ENCODE results near the gene CYTH1. TPM values are rescaled to one million over a fixed set of nuclear protein-coding genes. Genes with fewer than 3 reads are reported as not detected.

The CYTH1 gene
- polyA plus RNA-seq, 1 donor from 2014 or later = 120 TPM

DNA sequence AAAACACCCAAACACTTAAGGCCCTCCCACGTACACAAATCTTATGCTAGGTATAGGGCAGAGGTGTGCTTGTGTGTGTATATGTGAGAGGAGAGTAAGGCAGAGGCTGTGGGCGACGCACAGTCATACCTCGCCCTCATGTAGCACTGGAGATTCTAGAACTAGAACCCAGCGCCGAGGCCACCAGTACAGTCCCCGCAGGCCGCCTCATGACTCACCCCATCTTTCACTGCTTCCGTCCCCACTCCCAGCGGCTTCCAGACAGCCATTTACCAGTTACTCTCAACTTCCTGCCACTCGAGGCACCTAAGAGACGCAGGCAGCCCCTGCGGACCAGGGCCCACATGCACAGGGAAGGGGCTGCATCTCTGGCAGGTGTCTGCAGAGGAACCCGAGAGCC, 23.2 kb upstream of the CYTH1 start:
- no peak overlapping the region for H3K4me2 ChIP-seq (ENCODE audit: low read length)

DNA sequence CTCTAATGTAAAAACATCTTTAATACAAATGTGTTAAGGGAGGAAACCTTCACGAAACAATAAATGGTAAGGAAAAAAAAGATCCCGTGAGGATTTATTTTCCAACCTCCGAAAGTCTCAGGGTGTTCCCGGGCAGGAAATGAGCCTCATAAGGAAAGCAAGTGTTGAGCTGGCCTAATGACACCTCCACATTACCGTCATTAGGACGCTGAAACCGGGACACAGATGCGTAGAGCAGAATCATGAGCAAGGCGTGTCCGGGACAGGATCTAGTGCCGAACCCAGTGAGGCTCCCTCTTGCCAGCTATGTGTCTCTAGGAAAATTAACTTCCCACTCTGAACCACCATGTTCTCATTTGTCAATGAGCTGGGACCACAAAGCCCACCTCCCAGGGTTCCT, 22.7 kb upstream of the CYTH1 start:
- Histone ChIP-seq H3K27me3 (ENCODE audit: insufficient read depth, low read depth, low read length) (no peaks in the 10 kb centered on the region), H3F3A (ENCODE audit: insufficient read depth, low read length, poor library complexity, severe bottlenecking) (no peaks in the 10 kb centered on the region), H3K4me2 (ENCODE audit: low read length) (no peak overlapping the region), H4K20me1 (ENCODE audit: insufficient read depth) (no peaks in the 10 kb centered on the region), H2AFZ (ENCODE audit: low read depth, low read length) (no peak overlapping the region), H3K4me3 (ENCODE audit: low read length) (no peak overlapping the region), H3K9ac (ENCODE audit: low read length) (no peak overlapping the region), H3K27ac (ENCODE audit: low read length) (no peak overlapping the region), H3K36me3 (ENCODE audit: insufficient read depth, low read length) (no peaks in the 10 kb centered on the region), H3K79me2 (replicated peaks; ENCODE audit: insufficient read depth, low read length) (no peaks in the 10 kb centered on the region), H3K9me3 (ENCODE audit: low read length) (no peaks in the 10 kb centered on the region), H3K9me2 (ENCODE audit: insufficient read depth, low read length) (no peaks in the 10 kb centered on the region)
- TF ChIP-seq EP300 (conservative IDR thresholded peaks at IDR 0.05; ENCODE audit: poor library complexity, severe bottlenecking) (no peak), RAD21 (conservative IDR thresholded peaks at IDR 0.05) (no peak), POLR2AphosphoS5 (IDR thresholded peaks at IDR 0.05) (no peak), MXI1 (conservative IDR thresholded peaks at IDR 0.05; ENCODE audit: poor library complexity, severe bottlenecking) (no peak), SMC3 (conservative IDR thresholded peaks at IDR 0.05; ENCODE audit: poor library complexity) (no peak), EZH2 (IDR thresholded peaks at IDR 0.05; ENCODE audit: borderline replicate concordance, insufficient read depth, low read length, poor library complexity, severe bottlenecking) (no peak), TAF1 (IDR thresholded peaks at IDR 0.05; ENCODE audit: low read depth) (no peak)
- TF ChIP-seq, protein P1, sequence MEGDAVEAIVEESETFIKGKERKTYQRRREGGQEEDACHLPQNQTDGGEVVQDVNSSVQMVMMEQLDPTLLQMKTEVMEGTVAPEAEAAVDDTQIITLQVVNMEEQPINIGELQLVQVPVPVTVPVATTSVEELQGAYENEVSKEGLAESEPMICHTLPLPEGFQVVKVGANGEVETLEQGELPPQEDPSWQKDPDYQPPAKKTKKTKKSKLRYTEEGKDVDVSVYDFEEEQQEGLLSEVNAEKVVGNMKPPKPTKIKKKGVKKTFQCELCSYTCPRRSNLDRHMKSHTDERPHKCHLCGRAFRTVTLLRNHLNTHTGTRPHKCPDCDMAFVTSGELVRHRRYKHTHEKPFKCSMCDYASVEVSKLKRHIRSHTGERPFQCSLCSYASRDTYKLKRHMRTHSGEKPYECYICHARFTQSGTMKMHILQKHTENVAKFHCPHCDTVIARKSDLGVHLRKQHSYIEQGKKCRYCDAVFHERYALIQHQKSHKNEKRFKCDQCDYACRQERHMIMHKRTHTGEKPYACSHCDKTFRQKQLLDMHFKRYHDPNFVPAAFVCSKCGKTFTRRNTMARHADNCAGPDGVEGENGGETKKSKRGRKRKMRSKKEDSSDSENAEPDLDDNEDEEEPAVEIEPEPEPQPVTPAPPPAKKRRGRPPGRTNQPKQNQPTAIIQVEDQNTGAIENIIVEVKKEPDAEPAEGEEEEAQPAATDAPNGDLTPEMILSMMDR (IDR thresholded peaks at IDR 0.05; ENCODE audit: poor library complexity, severe bottlenecking) = no peak
- TF ChIP-seq, protein P2, sequence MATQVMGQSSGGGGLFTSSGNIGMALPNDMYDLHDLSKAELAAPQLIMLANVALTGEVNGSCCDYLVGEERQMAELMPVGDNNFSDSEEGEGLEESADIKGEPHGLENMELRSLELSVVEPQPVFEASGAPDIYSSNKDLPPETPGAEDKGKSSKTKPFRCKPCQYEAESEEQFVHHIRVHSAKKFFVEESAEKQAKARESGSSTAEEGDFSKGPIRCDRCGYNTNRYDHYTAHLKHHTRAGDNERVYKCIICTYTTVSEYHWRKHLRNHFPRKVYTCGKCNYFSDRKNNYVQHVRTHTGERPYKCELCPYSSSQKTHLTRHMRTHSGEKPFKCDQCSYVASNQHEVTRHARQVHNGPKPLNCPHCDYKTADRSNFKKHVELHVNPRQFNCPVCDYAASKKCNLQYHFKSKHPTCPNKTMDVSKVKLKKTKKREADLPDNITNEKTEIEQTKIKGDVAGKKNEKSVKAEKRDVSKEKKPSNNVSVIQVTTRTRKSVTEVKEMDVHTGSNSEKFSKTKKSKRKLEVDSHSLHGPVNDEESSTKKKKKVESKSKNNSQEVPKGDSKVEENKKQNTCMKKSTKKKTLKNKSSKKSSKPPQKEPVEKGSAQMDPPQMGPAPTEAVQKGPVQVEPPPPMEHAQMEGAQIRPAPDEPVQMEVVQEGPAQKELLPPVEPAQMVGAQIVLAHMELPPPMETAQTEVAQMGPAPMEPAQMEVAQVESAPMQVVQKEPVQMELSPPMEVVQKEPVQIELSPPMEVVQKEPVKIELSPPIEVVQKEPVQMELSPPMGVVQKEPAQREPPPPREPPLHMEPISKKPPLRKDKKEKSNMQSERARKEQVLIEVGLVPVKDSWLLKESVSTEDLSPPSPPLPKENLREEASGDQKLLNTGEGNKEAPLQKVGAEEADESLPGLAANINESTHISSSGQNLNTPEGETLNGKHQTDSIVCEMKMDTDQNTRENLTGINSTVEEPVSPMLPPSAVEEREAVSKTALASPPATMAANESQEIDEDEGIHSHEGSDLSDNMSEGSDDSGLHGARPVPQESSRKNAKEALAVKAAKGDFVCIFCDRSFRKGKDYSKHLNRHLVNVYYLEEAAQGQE (IDR thresholded peaks at IDR 0.05; ENCODE audit: borderline replicate concordance) = no peak

More for the DNA sequence above, 23.2 kb upstream of the CYTH1 start:
- H3K9ac ChIP-seq (ENCODE audit: low read length) = no peak overlapping the region
- TF ChIP-seq, protein P1 (IDR thresholded peaks at IDR 0.05; ENCODE audit: poor library complexity, severe bottlenecking) = no peak
- no peak for TF ChIP-seq POLR2AphosphoS5 (IDR thresholded peaks at IDR 0.05)
- no peak for TF ChIP-seq EP300 (conservative IDR thresholded peaks at IDR 0.05; ENCODE audit: poor library complexity, severe bottlenecking)
- TF ChIP-seq MXI1 (conservative IDR thresholded peaks at IDR 0.05; ENCODE audit: poor library complexity, severe bottlenecking) = no peak
- no peak for TF ChIP-seq EZH2 (IDR thresholded peaks at IDR 0.05; ENCODE audit: borderline replicate concordance, insufficient read depth, low read length, poor library complexity, severe bottlenecking)
- TF ChIP-seq, protein P2 (IDR thresholded peaks at IDR 0.05; ENCODE audit: borderline replicate concordance) = no peak
- no peak for TF ChIP-seq TAF1 (IDR thresholded peaks at IDR 0.05; ENCODE audit: low read depth)
- no peak overlapping the region for H2AFZ ChIP-seq (ENCODE audit: low read depth, low read length)
- H3K4me3 ChIP-seq (ENCODE audit: low read length) = no peak overlapping the region
- no peaks in the 10 kb centered on the region for H3K79me2 ChIP-seq (replicated peaks; ENCODE audit: insufficient read depth, low read length)
- H3F3A ChIP-seq (ENCODE audit: insufficient read depth, low read length, poor library complexity, severe bottlenecking) = no peaks in the 10 kb centered on the region
- no peaks in the 10 kb centered on the region for H3K27me3 ChIP-seq (ENCODE audit: insufficient read depth, low read depth, low read length)
- H3K27ac ChIP-seq (ENCODE audit: low read length) = no peak overlapping the region
- no peaks in the 10 kb centered on the region for H3K9me2 ChIP-seq (ENCODE audit: insufficient read depth, low read length)
- H3K9me3 ChIP-seq (ENCODE audit: low read length) = no peaks in the 10 kb centered on the region
- no peaks in the 10 kb centered on the region for H4K20me1 ChIP-seq (ENCODE audit: insufficient read depth)
- no peaks in the 10 kb centered on the region for H3K36me3 ChIP-seq (ENCODE audit: insufficient read depth, low read length)

All from neural cell (in vitro differentiated cells).